Gastroesophageal sphincter (tissue), 4 donors: ENCODE data around the gene SEMA3F. TPM values are rescaled to one million over a fixed set of nuclear protein-coding genes. Genes with fewer than 3 reads are reported as not detected.
A peak's percentile ranks its signal among the peaks of the same experiment; 100 is the strongest.

Experiments used
- ATAC-seq: fragments of 150-250 bp; one replicate; pipeline ENCODE4 v1.9.1; 2016; ENCODE audit warnings: mild to moderate bottlenecking, moderate library complexity
- H3K27ac ChIP-seq, 4 donors: fragments of 200-600 bp; sonication (generic) in 3 of 4; 1 replicate in 3 of 4; 2 replicates in 1 of 4; pipeline ENCODE4 v1.5.1; 2016 to 2019
- H3K27me3 ChIP-seq: fragments of 200-600 bp; sonication (generic); one replicate; pipeline ENCODE4 v1.5.1; 2019
- H3K36me3 ChIP-seq, 2 donors: fragments of 200-600 bp; sonication (generic); one replicate each; pipeline ENCODE4 v1.5.1; 2019; ENCODE audit warnings: control low read depth in 1 of 2
- H3K4me1 ChIP-seq, 3 donors: fragments of 200-600 bp; sonication (generic); 1 replicate in 2 of 3; 2 replicates in 1 of 3; pipeline ENCODE4 v1.5.1; 2016 to 2019; ENCODE audit warnings: control low read depth in 2 of 3
- H3K4me3 ChIP-seq, 2 donors: fragments of 200-600 bp; sonication (generic); one replicate each; pipeline ENCODE4 v1.5.1; 2019; ENCODE audit warnings: mild to moderate bottlenecking in 1 of 2, moderate library complexity in 1 of 2
- H3K9me3 ChIP-seq, 3 donors: fragments of 200-600 bp; sonication (generic); one replicate each; pipeline ENCODE4 v1.5.1; 2017 to 2019; ENCODE audit warnings: control low read depth in 2 of 3
- CTCF ChIP-seq, 4 experiments: fragments of 200-600 bp in 2 of 4; fragments of 450-650 bp in 2 of 4; sonication (generic) in 1 of 4; IDR thresholded peaks; one replicate each; pipeline ENCODE4 v1.5.1; 2017 to 2019; ENCODE audit warnings: antibody characterized with exemption in 4 of 4, mild to moderate bottlenecking in 2 of 4, moderate library complexity in 2 of 4
- EP300 ChIP-seq: sonication (generic); formaldehyde crosslinking; IDR thresholded peaks from one replicate; pipeline ENCODE4 v1.6.1; 2017; ENCODE audit warnings: antibody characterized with exemption, mild to moderate bottlenecking
- POLR2A ChIP-seq, 2 donors: fragments of 450-650 bp; IDR thresholded peaks; one replicate each; pipeline ENCODE4 v1.6.1; 2017; ENCODE audit warnings: antibody characterized with exemption in 2 of 2, mild to moderate bottlenecking in 2 of 2, moderate library complexity in 1 of 2
- POLR2AphosphoS5 ChIP-seq: sonication (generic); formaldehyde crosslinking; IDR thresholded peaks from one replicate; pipeline ENCODE4 v1.6.1; 2017; ENCODE audit warnings: antibody characterized with exemption
- WGBS, 2 donors: methylation state at CpG; one replicate each; pipeline ENCODE4 v1.1.5; 2018; ENCODE audit warnings: low coverage in 1 of 2; 5-methylcytosine and 5-hydroxymethylcytosine counted together
- total RNA-seq, 4 donors: library from RNA; depleted of rRNA; stranded (reverse); fragments of >200 nt; gene quantifications; one replicate each; pipeline ENCODE4 v1.1.0, GENCODE V29; 2016

SEMA3F gene
- total RNA-seq, 4 donors from 2014 or later: 6.7 to 33.5 (median 16.3) TPM

- peaks cover 9 to 92% (median 60%) of the 10 kb centered on the region in 3 donors for H3K4me1 ChIP-seq
- 3 to 20% methylated on average over 2 to 7 of the region's 15 CpGs for WGBS, 2 donors
- peak; percentile 38 for ATAC-seq
Measured at GRCh38 chr3:50165910-50166538, 10.9 kb downstream of the SEMA3F start.

DNA sequence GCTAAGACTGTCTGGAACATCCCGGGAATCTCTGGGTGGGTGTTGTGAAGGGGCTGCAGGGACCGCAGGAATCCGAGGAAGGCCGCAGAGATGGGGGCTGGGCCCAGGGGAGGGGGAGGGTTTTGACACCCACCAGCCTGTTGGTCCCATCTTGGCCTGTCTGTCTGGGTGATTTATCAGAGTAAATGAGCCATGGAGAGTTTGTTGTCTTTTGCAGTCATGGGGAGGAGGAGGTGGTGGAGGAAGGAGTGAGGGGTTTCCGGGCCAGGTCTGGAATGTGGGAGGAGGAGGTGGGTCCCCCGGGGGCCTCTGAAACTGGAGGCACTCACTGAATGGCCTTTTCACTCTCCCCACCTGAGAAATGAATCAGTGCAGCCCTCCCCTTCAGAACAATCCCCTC lies 11.5 kb downstream of the SEMA3F start:
- Histone ChIP-seq H3K4me3 (no peak overlapping the region), H3K9me3 (no peaks in the 10 kb centered on the region), H3K27me3 (no peaks in the 10 kb centered on the region), H3K27ac (peak overlapping the region in 3 of 4 donors; percentile 83 to 94 (median 87)), H3K4me1 (peaks cover 9 to 88% (median 55%) of the 10 kb centered on the region in 3 donors), H3K36me3 (no peaks in the 10 kb centered on the region)
- 33% methylated on average over 2 of the region's 6 CpGs; no CpG with 5 or more reads in 1 of the 2 donors for WGBS, 2 donors
- TF ChIP-seq EP300 (no peak), POLR2AphosphoS5 (no peak), CTCF (IDR thresholded peaks at IDR 0.05) (no peak), POLR2A (IDR thresholded peaks at IDR 0.05) (no peak)
- no peak for ATAC-seq

More at GRCh38 chr3:50165910-50166538, 10.9 kb downstream of the SEMA3F start:
- peak; percentile 16 for TF ChIP-seq POLR2AphosphoS5
- TF ChIP-seq EP300: no peak
- no peak for TF ChIP-seq POLR2A (IDR thresholded peaks at IDR 0.05)
- no peaks in the 10 kb centered on the region for H3K27me3 ChIP-seq
- peak overlapping the region; percentile 62 to 94 (median 85) for H3K27ac ChIP-seq
- no peaks in the 10 kb centered on the region for H3K36me3 ChIP-seq
- peak overlapping the region in 1 of 2 donors; percentile 20 for H3K4me3 ChIP-seq
- no peaks in the 10 kb centered on the region for H3K9me3 ChIP-seq

GRCh38 chr3:50167069-50167840 lies 12.1 kb downstream of the SEMA3F start:
- WGBS, 2 donors: 55% methylated on average over 9 of the region's 16 CpGs; no CpG with 5 or more reads in 1 of the 2 donors

GRCh38 chr3:50167841-50168209 lies 12.7 kb downstream of the SEMA3F start:
- H3K36me3 ChIP-seq: no peaks in the 10 kb centered on the region
- H3K27ac ChIP-seq: peak overlapping the region in 2 of 4 donors; percentile 83 to 87
- H3K27me3 ChIP-seq: no peaks in the 10 kb centered on the region
- H3K4me3 ChIP-seq: no peak overlapping the region
- H3K4me1 ChIP-seq: peaks cover 9 to 81% (median 44%) of the 10 kb centered on the region in 3 donors
- no peak for ATAC-seq
- WGBS, 2 donors: 80 to 86% methylated on average over 1 to 6 of the region's 7 CpGs
- TF ChIP-seq POLR2AphosphoS5 (no peak), CTCF (IDR thresholded peaks at IDR 0.05) (no peak), EP300 (no peak), POLR2A (IDR thresholded peaks at IDR 0.05) (no peak)
- H3K9me3 ChIP-seq: no peaks in the 10 kb centered on the region

More at GRCh38 chr3:50167069-50167840, 12.1 kb downstream of the SEMA3F start:
- ATAC-seq: no peak
- Histone ChIP-seq H3K4me1 (peaks cover 9 to 81% (median 50%) of the 10 kb centered on the region in 3 donors), H3K4me3 (no peak overlapping the region), H3K36me3 (no peaks in the 10 kb centered on the region), H3K9me3 (no peaks in the 10 kb centered on the region), H3K27me3 (no peaks in the 10 kb centered on the region), H3K27ac (peak overlapping the region in 3 of 4 donors; percentile 83 to 94 (median 87))
- TF ChIP-seq CTCF (IDR thresholded peaks at IDR 0.05) (no peak), POLR2AphosphoS5 (no peak), EP300 (no peak), POLR2A (IDR thresholded peaks at IDR 0.05) (no peak)

GRCh38 chr3:50168388-50168787 lies 13.3 kb downstream of the SEMA3F start:
- peaks cover 9 to 77% (median 41%) of the 10 kb centered on the region in 3 donors for H3K4me1 ChIP-seq
- no CpG with 5 or more reads among the region's 9 CpGs for WGBS, 2 donors
- peak; percentile 5 for ATAC-seq

More at GRCh38 chr3:50168388-50168787, 13.3 kb downstream of the SEMA3F start:
- TF ChIP-seq POLR2AphosphoS5 (no peak), POLR2A (IDR thresholded peaks at IDR 0.05) (no peak), CTCF (IDR thresholded peaks at IDR 0.05) (no peak), EP300 (no peak)
- Histone ChIP-seq H3K27ac (peak overlapping the region in 3 of 4 donors; percentile 38 to 87 (median 83)), H3K9me3 (no peaks in the 10 kb centered on the region), H3K4me3 (no peak overlapping the region), H3K27me3 (no peaks in the 10 kb centered on the region), H3K36me3 (peaks cover 0 to 1% of the 10 kb centered on the region in 2 donors)
